Erythroblast (primary cell): Measurements from ENCODE around the gene ADCY1.

Source experiments
- GATA1 ChIP-seq: IDR thresholded peaks from 2 replicates; pipeline ENCODE4 v1.6.1; 2011; ENCODE audit warnings: low read depth, mild to moderate bottlenecking, control low read depth, low read length, moderate library complexity
- POLR2A ChIP-seq: IDR thresholded peaks from 2 replicates; pipeline ENCODE4 v1.6.1; 2011; ENCODE audit warnings: mild to moderate bottlenecking, low read length

- TF ChIP-seq POLR2A (no peak), GATA1 (no peak)
Observed at GRCh38 chr7:45573204-45573603, 964 bp upstream of the ADCY1 start.
